Keratinocyte (primary cell): ENCODE results near the gene PPP2R5E. TPM values are rescaled to one million over a fixed set of nuclear protein-coding genes. Genes with fewer than 3 reads are reported as not detected.

ENCODE experiments used
- DNase-seq: peaks from one replicate; pipeline ENCODE4 v3.0.0-alpha.2; 2011; ENCODE audit warnings: low read depth, missing footprints, low spot score
- FAIRE-seq: peaks from 2 replicates; lab custom pipeline; 2011; peaks lifted over from hg19 to GRCh38; lab: Jason Lieb, UNC
- H2AFZ ChIP-seq: 2 replicates; pipeline ENCODE4 v1.6.0; 2012; ENCODE audit warnings: low read length, control low read depth, inconsistent platforms; ENCODE audit not compliant: control insufficient read depth
- H3K27ac ChIP-seq: 2 replicates; pipeline ENCODE4 v1.5.1; 2011; ENCODE audit warnings: low read length; ENCODE audit not compliant: control insufficient read depth, insufficient read depth
- H3K27me3 ChIP-seq: 3 replicates; pipeline ENCODE4 v1.6.0; 2011; ENCODE audit warnings: low read length; ENCODE audit not compliant: control insufficient read depth, insufficient read depth; ENCODE audit errors: extremely low read depth
- H3K36me3 ChIP-seq, 2 experiments: 2 replicates in 1 of 2; 3 replicates in 1 of 2; pipeline ENCODE4 v1.5.1; 2011; ENCODE audit warnings: low read length in 2 of 2, mild to moderate bottlenecking in 1 of 2; ENCODE audit not compliant: control insufficient read depth in 2 of 2, insufficient read depth in 2 of 2; ENCODE audit errors: extremely low read depth in 1 of 2
- H3K4me1 ChIP-seq: 3 replicates; pipeline ENCODE4 v1.5.1; 2011; ENCODE audit warnings: low read length; ENCODE audit not compliant: control insufficient read depth, insufficient read depth; ENCODE audit errors: extremely low read depth
- H3K4me2 ChIP-seq: 3 replicates; pipeline ENCODE4 v1.6.0; 2011; ENCODE audit warnings: low read depth, low read length; ENCODE audit not compliant: control insufficient read depth, insufficient read depth; ENCODE audit errors: extremely low read depth
- H3K4me3 ChIP-seq, 3 experiments: fragments of 200-600 bp in 1 of 3; sonication (generic) in 1 of 3; 2 replicates in 2 of 3; 3 replicates in 1 of 3; pipeline ENCODE4 v1.5.1; 2011 to 2016; ENCODE audit warnings: low read length in 3 of 3, mild to moderate bottlenecking in 3 of 3, control low read depth in 2 of 3, inconsistent platforms in 1 of 3, low read depth in 1 of 3, mixed read lengths in 1 of 3, mixed run types in 1 of 3, moderate library complexity in 1 of 3; ENCODE audit not compliant: control insufficient read depth in 2 of 3, insufficient read depth in 2 of 3; ENCODE audit errors: extremely low read depth in 1 of 3
- H3K79me2 ChIP-seq: 2 replicates; pipeline ENCODE4 v1.6.0; 2012; ENCODE audit warnings: low read length; ENCODE audit not compliant: control insufficient read depth, insufficient read depth
- H3K9ac ChIP-seq: 3 replicates; pipeline ENCODE4 v1.6.0; 2011; ENCODE audit warnings: low read length; ENCODE audit not compliant: control insufficient read depth, insufficient read depth; ENCODE audit errors: extremely low read depth
- H3K9me1 ChIP-seq: 3 replicates; pipeline ENCODE4 v1.6.0; 2011; ENCODE audit warnings: low read length; ENCODE audit not compliant: control insufficient read depth, insufficient read depth; ENCODE audit errors: extremely low read depth
- H3K9me3 ChIP-seq: 2 replicates; pipeline ENCODE4 v1.5.1; 2012; ENCODE audit warnings: low read depth, low read length; ENCODE audit not compliant: control insufficient read depth
- H4K20me1 ChIP-seq: 3 replicates; pipeline ENCODE4 v1.6.0; 2011; ENCODE audit warnings: low read length; ENCODE audit not compliant: control insufficient read depth, insufficient read depth; ENCODE audit errors: extremely low read depth
- EZH2 ChIP-seq: IDR thresholded peaks from one replicate; pipeline ENCODE4 v1.6.1; 2012; ENCODE audit warnings: inconsistent platforms, mild to moderate bottlenecking, low read length, moderate library complexity
- dilution Hi-C: fragments of 300-500 bp; cut with MboI; formaldehyde crosslinking; loops from one replicate; pipeline ENCODE4 v1.7.0; 2020; ENCODE audit warnings: low sequenced_read_pairs; ENCODE audit not compliant: extremely low pct_ligation_motif_present
- polyA plus RNA-seq, 5 experiments: library from polyadenylated mRNA; depleted of rRNA in 3 of 5; stranded (reverse) in 3 of 5; stranded (forward) in 1 of 5; unstranded in 1 of 5; fragments of >200 nt; gene quantifications; 1 replicate in 1 of 5; 2 replicates in 3 of 5; 3 replicates in 1 of 5; pipeline versions ENCODE4 v1.2.1 to v1.2.3, GENCODE V29; 2011 to 2012; ENCODE audit warnings: missing spikeins in 2 of 5, low read depth in 1 of 5, low replicate concordance in 1 of 5
- TF ChIP-seq, protein P1 (sequence below), 3 experiments: IDR thresholded peaks in 1 of 3; conservative IDR thresholded peaks in 1 of 3; optimal IDR thresholded peaks in 1 of 3; 2 replicates in 2 of 3; 3 replicates in 1 of 3; pipeline versions ENCODE3 to v1.5.1; 2011; ENCODE audit warnings: low read length in 3 of 3, mild to moderate bottlenecking in 3 of 3, moderate library complexity in 2 of 3, control low read depth in 1 of 3, inconsistent platforms in 1 of 3; ENCODE audit not compliant: insufficient read depth in 2 of 3; ENCODE audit errors: extremely low read depth in 1 of 3

The PPP2R5E gene
- polyA plus RNA-seq, 1 donor (not counting 4 experiments of a cell fraction or from before 2014, with no cell fraction given): 22.7 TPM

DNA sequence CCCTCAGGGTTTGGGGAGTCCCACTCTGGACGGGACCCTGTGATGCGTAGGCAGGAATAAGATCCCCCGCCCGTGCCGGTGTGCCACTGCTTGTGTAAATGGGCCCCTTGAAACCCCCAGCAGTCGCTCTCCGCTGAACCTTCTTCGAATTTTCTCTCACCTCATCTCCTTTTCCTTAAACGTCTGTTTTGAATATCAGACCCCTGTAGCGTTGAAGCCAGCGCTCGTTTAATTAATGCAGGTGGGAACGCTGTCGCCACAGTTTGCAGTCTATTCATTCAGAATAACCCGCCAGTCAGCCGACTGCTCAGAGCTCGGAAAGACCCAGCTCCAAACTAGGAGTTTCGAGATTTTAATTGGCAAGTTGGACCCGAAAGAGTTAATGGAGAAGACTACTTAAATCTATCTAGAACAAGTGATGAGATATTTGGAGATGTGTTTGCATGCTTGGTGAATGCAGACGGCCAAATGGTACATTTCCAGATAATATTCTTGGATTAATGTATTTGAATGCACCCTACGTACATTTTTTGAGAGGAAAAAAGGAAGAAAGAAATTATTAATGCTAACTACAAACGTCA is 739 bp upstream of the PPP2R5E start:
- Histone ChIP-seq H3K9ac (peak overlapping the region; percentile 86), H3K4me2 (peak overlapping the region; percentile 80), H4K20me1 (no peaks in the 10 kb centered on the region), H3K4me3 (peak overlapping the region; percentile 79 to 89 (median 82)), H3K36me3 (peaks cover 2 to 7% of the 10 kb centered on the region in 2 experiments), H3K27ac (peak overlapping the region; percentile 75), H3K9me1 (no peaks in the 10 kb centered on the region), H2AFZ (peak overlapping the region; percentile 91), H3K27me3 (no peaks in the 10 kb centered on the region), H3K79me2 (peaks cover 37% of the 10 kb centered on the region), H3K4me1 (peaks cover 6% of the 10 kb centered on the region), H3K9me3 (no peaks in the 10 kb centered on the region)
- TF ChIP-seq EZH2: no peak
- TF ChIP-seq, protein P1, sequence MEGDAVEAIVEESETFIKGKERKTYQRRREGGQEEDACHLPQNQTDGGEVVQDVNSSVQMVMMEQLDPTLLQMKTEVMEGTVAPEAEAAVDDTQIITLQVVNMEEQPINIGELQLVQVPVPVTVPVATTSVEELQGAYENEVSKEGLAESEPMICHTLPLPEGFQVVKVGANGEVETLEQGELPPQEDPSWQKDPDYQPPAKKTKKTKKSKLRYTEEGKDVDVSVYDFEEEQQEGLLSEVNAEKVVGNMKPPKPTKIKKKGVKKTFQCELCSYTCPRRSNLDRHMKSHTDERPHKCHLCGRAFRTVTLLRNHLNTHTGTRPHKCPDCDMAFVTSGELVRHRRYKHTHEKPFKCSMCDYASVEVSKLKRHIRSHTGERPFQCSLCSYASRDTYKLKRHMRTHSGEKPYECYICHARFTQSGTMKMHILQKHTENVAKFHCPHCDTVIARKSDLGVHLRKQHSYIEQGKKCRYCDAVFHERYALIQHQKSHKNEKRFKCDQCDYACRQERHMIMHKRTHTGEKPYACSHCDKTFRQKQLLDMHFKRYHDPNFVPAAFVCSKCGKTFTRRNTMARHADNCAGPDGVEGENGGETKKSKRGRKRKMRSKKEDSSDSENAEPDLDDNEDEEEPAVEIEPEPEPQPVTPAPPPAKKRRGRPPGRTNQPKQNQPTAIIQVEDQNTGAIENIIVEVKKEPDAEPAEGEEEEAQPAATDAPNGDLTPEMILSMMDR (optimal IDR thresholded peaks at IDR 0.05 in 1 of 3, IDR thresholded peaks at IDR 0.05 in 1 of 3, conservative IDR thresholded peaks at IDR 0.05 in 1 of 3; ENCODE audit: extremely low read depth in 1 of 3, insufficient read depth in 2 of 3, low read length in 3 of 3): no peak
- dilution Hi-C loops: no loop called here
- FAIRE-seq: peak; percentile 9
- DNase-seq: no peak

DNA sequence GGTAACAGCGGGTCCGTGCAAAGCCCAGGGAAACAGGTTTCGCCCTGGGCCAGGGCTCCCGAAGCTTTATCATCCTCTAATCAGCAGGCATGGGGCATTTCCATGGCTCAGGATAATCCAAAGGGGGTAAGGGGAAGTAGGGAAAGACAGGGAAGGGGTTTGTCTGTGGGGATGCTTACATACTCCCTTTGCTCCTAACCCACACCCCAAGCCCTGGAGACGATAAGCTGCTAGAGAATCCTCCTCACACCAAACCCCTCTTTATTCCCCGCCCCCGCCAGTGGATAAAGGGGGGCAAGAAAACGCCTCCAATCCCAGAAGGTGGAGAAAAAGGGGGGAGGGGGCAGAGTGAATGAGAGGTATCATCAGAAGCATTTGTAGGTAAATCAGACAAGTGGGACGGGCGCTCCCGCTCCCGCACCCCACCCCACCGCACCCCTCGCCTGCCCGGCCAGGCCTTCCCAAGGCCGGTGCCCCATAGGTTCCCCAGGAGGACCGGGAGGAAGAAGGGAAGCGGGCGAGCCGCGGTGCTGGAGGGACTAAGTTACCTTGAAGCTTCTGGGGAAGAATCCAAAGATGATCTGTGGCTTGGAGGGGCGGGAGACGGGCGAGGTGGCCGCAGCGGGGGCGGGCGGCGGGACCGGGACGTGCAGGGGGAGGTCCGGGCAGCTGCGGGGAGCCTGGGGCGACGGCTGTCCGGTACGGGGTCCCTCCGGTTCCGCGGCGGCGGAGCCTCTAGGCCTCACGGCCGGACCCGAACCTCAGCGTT is 762 bp downstream of the PPP2R5E start:
- Histone ChIP-seq H3K79me2 (peaks cover 44% of the 10 kb centered on the region), H2AFZ (peak overlapping the region; percentile 97), H4K20me1 (no peaks in the 10 kb centered on the region), H3K36me3 (peaks cover 2 to 9% of the 10 kb centered on the region in 2 experiments), H3K9ac (peak overlapping the region; percentile 86), H3K4me1 (peaks cover 6% of the 10 kb centered on the region), H3K9me1 (no peaks in the 10 kb centered on the region), H3K4me2 (peak overlapping the region; percentile 90), H3K4me3 (peak overlapping the region; percentile 82 to 95 (median 94)), H3K27me3 (no peaks in the 10 kb centered on the region), H3K27ac (peak overlapping the region; percentile 77), H3K9me3 (no peaks in the 10 kb centered on the region)
- no peak for DNase-seq
- no peak for FAIRE-seq
- dilution Hi-C loops: no loop called here
- TF ChIP-seq, protein P1 (optimal IDR thresholded peaks at IDR 0.05 in 1 of 3, IDR thresholded peaks at IDR 0.05 in 1 of 3, conservative IDR thresholded peaks at IDR 0.05 in 1 of 3; ENCODE audit: extremely low read depth in 1 of 3, insufficient read depth in 2 of 3, low read length in 3 of 3): no peak
- no peak for TF ChIP-seq EZH2
